ENCODE results near the gene HOXB9. TPM values are rescaled to one million over a fixed set of nuclear protein-coding genes. Genes with fewer than 3 reads are reported as not detected.

Gene HOXB9
- polyA plus RNA-seq, 4 donors, result 57.8 to 70.4 (median 64.7) TPM

DNA sequence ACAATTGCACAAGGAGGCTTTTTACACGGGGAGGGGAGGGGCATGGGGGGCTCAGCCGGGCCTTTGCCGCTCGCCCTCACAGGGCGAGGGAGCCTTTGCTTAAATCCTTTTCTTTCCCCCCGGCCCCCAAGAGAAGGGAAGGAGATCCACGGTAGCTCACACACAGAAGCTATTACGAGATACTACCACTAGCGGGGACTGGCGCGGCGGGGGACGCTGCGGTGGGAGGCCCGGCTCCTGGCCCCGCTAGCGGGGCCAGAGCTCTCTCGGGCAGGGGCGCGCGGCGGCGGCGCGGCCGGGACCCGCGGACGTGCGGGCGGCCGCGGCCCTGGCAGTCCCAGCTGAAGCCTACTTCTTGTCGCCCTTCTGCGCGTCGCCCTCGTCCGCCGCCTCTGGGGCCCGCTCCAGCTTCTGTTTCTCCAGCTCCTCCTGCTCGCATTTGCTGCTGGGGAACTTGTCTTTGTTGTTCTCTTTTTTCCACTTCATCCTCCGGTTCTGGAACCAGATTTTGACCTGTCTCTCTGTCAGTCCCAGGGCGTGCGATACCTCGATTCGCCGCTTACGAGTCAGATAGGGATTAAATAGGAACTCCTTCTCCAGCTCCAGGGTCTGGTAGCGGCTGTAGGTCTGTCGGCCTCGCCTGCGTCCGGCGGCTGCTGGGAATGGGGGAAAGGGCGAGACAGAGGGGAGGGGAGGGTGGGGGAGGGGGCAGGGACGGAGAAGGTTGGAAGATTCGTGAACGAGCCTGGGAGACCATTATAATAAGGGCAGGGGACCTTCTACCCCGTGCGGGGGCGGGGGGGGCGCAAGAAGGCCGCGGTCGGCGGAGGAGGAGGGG is 13.1 kb downstream of the HOXB9 start:
- no peak for DNase-seq (ENCODE audit: low read depth in 4 of 4, low spot score in 2 of 4)

DNA sequence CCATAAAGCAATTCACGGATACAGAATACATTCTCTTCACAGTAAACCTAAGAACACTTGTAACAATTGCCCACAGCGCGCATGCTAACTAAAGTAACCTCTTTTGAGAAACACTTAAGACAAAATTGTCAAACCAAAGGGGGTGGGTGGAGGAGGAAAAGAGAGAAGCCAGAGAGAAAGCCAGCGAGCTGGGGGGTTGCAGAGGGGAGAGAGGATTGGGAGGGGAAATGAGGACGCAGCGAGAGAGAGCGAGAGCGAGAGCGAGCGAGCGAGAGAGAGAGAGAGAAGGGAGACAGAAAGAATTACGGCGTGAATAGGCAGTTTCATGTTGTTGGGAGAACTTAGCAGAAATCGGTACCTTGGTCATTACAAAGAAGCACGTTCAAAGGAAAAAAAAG is 13.7 kb downstream of the HOXB9 start:
- no peak for DNase-seq (ENCODE audit: low read depth in 4 of 4, low spot score in 2 of 4)

DNA sequence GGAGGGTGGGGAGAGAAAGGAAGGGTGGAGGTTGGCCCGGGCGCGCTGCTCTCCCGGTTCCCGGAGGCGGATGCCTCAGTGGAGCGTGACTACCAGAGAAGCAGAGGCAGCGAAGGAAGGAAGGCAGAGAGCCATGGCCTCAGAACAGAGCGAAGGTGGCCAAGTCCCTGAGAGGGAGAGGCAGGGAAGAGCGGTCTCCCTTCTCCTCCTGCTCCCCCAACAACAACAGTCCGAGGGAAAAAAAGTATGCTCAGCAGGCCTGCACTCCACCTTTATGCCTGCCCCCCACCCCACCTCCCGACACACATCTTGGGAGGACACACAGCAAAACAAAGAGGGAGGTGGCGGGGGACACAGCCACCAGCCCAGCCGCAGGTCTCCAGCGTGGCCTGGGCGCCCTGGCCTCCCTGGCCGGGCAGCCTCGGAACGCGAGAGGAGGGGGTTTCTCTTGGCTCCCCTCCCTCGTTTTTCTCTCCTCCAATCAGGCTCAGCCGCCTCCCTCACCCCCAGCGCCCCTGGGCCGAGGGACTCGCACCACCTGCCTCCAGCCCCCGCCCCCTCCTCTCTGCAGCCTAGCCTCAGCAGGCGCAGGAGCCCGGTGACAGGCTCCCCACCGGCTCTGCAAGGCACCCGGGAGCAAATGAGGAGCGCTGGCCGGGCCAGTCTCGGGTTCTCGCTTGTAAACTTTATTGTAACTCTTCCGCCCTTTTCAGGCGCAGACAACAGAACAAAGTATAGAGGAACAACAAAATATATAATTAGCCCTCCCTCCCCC is 14.3 kb downstream of the HOXB9 start:
- DNase-seq (ENCODE audit: low read depth in 4 of 4, low spot score in 2 of 4), result no peak

DNA sequence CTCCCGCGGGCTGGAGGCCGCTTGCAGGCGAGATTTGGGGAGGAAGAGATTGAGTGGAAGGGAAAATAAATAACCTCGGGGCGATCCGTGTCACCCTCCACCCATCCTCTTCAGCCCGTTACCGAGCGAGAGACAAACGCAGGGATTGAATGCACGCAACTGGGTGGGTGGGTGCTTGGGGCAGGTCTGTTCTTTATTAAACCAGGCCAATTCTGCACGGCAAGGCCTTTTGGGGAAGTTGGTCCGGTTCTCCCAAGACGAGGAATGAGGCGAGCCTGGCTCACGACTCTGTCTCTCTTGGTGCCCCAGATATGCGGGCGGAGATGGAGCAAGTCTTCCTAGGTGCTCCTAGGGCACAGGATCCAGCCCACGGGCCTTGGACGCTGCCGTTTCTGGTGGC is 14.9 kb downstream of the HOXB9 start:
- no peak for DNase-seq (ENCODE audit: low read depth in 4 of 4, low spot score in 2 of 4)

DNA sequence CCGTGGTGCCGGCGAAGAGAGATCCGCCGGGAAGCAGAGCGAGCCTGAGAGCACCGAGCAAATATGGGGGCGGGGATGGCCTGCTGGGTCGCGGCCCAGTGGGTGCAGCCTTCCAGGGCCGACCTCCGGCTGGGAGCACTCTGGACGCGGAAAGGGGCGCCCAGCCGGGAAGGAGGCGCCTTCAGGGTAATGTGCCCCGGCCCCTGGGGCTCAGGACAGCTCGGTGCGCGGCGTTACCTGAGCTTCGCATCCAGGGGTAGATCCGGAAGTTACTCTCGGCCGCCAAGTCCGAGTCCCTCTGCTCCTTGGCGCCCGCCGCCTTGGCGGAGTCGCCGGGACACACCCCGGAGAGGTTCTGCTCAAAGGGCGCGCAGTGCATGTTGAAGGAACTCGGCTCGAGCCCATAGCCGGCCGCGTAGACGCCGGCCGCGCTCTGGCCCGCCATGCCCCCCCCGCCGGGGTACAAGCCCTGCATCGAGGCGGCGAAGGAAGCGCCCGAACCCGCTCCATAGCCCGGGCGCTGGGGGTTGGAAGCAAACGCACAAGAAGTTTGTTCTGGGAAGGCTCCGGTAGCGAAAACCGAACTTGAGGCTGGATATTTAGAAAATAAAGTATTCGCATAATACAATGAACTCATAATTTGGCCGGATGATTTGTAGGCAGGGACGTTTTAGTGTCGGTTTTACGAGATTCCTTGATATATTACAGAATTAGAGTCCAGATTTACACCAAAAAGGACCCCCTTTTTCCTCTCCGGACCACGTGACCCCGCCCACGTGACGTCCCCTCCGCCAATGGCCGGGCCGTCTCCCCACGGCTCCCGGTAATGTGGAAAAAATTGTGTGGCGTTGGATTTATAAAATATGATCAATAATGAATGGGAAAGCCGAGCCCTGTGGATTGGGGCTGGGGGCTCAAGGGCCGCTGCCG is 15.6 kb downstream of the HOXB9 start, which contains the start of gene HOXB7:
HOXB7 (minus strand) TSS at position 736 of the 930 bp plus-strand sequence; CDS start at position 637, 99 bp downstream.
- DNase-seq (ENCODE audit: low read depth in 4 of 4, low spot score in 2 of 4), result no peak

DNA sequence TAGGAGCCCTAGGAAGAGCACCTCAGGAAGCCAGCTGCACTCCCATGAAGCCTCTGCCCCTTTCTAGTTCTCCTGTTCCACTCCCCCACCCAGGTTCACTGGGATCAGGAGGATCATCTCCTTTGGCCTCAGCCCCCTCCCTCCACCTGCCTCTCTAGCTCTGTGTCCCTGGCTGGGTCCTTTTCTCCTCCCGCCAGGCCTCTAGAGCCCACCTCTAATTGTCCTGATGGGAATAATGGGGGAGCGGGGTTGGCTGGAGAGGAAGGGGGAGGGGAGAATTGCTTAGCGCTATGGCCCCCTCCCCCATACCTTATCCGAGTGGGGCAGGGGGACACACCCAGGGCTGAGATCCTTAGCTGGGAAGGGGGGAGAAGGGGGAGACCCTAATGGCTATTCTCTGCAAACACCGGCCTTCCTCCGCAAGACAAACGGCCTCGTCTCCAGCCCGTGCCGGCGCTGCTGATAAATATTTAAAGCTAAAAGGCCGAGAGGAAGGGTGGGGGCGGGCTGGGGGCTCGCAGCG is 16.3 kb downstream of the HOXB9 start:
- no peak for DNase-seq (ENCODE audit: low read depth in 4 of 4, low spot score in 2 of 4)

DNA sequence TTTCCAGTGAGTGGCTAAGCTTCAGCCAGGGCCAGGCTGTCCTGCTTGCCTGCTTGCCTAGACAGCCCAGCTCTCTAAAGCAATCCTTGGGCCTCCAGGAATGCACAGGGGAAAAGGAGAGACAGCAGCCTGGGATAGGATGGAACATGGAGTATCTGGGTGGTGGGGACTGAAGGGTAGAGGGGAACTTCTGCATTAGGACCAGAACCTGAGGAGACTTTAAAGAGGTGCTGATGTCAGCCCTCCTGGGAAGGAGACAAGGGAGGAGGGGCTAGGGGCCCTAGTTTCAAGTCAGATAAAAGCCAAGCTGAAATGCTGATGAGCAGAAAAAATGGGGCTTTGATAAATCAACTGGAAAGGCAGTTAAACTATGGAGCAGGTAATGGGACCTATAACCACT is 17.1 kb downstream of the HOXB9 start:
- DNase-seq (ENCODE audit: low read depth in 4 of 4, low spot score in 2 of 4), result no peak

DNA sequence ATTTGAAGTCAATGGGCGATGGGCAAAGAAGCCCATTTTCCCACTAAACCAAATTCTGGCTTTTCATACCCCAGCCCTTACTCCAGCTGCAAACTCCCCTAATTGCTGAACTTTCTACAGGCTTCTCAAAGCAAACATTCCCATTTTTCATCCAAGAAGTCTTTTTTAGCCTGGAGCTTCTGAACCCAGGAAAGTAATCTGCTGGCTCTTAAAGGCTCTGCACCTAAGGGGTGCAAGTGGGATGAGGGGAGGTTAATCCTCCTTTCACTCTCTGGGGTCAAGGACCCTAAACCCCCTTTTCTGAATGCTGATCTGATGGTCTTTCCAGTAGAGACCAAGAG is 17.7 kb downstream of the HOXB9 start:
- DNase-seq (ENCODE audit: low read depth in 4 of 4, low spot score in 2 of 4), result no peak

DNA sequence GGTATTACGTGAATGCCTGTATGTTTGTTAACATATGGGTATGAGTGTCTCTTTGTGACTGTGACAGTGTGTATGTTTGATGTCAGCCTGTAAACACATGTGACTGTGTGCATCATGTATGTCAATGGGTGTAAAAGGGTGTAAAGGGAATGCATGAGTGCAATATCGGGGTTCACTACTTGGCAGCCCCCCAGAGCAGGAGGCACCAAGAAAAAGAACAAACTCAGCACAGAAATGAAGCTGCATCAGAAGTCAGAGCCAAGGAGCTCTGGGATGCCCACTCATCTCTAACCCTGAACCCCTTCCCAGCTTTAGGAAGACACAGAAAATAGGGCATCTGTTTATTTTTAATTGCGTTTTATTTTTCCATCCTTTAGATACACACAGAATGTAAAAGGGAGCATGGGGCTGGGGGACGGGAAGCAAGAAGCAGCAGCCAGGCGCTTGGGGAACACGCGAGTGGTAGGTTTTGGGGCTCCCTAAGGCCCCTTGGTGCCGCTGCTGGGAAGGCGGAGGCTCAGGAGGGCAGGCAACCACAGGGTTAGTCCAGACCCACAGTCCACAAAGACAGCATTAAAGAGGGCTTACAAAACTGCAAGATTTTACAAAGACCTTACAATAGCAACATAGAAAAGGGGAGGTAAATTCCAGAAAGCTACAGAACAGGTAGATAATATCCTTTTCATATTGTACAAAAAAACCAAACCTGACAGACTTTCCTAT is 19.1 kb downstream of the HOXB9 start:
- DNase-seq (ENCODE audit: low read depth in 4 of 4, low spot score in 2 of 4), result no peak

DNA sequence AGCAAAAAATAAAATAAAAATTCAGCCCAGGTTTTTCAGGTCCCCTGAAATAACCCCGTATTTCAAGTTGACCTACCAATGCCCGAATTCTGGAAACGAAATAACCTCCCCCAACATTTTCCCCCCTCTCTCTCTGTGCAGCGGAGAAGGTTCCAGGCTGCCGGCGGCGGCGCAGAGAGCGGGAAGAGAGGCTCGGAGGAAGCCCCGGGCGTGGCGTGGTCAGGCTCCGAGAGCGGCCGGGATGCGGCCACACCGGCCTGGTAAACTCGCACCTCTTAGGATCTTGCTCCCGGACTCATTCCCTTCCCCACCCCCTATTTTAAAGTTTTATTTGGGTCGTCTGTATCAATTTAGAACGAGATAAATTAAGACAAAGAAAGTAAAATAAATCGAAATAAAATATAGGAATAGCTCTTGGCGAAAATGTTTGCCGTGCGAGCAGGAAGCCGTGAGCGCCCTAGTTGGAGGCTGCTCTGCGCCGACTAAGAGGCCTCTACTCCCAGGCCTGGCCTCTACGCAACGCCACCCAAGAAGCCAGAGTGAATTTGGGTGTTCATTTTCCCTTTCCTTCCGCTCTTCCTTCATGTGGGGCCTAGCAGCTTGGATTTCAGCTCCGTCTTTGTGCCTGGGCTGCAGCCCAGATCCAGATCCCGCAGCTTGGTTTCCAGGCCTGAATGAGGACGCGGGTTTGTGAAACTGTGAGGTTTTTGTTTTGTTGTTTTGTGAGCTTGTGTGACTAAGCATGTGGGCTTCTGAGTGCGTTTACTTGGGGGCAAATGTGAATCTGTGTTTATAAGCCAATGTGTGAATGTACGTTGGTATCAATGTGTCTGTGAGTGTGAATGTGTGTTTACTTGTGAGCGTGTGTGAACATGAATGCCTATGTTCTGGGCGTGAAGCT is 19.9 kb downstream of the HOXB9 start:
- no peak for DNase-seq (ENCODE audit: low read depth in 4 of 4, low spot score in 2 of 4)

DNA sequence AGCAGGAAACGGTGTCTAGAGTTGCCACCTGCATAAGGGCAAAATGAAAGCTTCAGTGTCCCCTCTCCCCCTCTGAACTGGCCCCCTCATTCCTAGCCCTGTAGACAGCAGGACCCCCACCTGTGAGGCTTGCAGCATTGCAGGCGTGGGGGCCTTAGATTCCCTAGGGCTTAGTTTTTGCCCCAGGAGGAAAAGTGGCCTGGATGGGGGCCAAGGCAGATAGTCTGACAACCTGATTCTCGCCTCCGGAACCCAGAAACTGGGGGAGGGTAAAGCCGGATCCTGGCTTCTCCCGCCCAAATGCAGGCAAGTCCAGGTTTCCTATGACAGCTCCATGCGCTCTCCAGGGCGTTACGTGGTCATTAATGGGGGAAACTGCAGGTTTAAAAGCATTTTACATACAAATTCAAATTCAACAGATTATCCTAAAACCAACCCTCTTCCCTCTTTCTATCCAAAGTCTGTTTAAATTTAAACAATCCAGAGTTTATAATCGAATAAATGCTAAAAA is 20.7 kb downstream of the HOXB9 start:
- no peak for DNase-seq (ENCODE audit: low read depth in 4 of 4, low spot score in 2 of 4)

DNA sequence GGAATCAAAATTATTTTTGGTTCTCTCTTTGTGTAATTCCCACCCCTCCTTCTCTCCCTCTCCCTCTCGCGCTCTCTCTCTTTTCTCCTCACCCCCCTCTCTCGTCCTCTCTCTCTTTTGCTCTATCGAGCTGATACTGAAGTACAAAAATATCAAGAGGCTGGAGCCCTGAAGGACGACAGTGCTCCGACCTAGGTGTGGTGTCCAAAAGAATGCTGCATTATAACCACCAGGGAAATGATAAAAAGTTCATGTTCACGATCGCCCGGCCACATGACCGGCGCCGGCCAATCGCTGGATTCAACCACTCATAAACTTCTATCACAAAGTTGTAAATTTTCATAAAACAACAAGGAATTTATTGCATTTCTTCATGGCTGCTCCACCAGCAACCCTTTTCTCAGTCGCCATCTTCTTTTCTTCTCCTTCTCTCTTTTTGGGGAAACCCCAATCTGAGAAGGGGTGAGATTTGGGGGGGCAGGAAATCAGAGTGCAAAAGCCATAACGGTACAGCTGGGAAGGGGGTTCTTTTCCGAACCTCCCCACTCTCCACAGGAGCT is 21.3 kb downstream of the HOXB9 start, which contains the start of gene HOXB6:
HOXB6 (minus strand) TSS at position 217 of the 560 bp plus-strand sequence. CDS start 6,836 bp downstream, outside the sequence.
- no peak for DNase-seq (ENCODE audit: low read depth in 4 of 4, low spot score in 2 of 4)

DNA sequence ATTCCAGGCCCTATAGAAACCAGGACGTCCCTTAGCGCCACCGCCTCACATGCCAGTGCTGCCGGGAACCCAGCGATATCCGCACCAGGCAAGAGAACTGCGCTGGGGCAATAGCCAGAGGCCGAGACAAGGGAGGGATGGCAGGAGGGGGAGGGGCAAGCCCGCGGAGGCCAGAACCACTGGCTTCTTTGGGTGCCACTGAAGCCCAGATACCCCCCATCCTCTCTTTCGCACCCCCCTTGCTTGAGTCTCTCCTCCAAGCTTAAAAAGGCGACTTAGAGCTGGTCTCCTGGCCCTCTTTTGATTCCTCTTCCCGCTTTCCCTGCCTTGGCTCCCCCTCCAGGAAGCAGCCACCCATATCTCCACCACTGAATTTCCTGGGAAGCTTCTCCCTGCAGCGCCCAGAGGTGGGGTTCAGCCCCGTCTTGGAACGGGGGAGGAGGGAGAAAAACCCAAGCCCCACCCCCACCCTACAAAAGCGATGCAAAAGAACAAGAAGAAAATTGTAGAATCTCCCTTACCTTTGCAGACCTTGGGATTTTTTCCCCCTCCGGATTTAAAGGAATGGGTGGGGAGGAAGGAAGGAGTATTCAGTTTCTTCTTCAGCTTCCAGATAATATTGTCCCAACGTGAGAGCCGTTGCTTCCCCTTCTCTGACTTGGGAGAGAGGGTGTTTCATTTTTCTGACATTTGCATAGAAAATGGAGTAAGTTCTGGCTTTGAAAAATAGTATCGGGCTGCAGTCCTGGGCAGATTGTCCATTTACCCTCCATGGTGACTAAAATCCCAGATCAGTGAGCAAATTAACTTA is 22.0 kb downstream of the HOXB9 start:
- DNase-seq (ENCODE audit: low read depth in 4 of 4, low spot score in 2 of 4), result no peak

DNA sequence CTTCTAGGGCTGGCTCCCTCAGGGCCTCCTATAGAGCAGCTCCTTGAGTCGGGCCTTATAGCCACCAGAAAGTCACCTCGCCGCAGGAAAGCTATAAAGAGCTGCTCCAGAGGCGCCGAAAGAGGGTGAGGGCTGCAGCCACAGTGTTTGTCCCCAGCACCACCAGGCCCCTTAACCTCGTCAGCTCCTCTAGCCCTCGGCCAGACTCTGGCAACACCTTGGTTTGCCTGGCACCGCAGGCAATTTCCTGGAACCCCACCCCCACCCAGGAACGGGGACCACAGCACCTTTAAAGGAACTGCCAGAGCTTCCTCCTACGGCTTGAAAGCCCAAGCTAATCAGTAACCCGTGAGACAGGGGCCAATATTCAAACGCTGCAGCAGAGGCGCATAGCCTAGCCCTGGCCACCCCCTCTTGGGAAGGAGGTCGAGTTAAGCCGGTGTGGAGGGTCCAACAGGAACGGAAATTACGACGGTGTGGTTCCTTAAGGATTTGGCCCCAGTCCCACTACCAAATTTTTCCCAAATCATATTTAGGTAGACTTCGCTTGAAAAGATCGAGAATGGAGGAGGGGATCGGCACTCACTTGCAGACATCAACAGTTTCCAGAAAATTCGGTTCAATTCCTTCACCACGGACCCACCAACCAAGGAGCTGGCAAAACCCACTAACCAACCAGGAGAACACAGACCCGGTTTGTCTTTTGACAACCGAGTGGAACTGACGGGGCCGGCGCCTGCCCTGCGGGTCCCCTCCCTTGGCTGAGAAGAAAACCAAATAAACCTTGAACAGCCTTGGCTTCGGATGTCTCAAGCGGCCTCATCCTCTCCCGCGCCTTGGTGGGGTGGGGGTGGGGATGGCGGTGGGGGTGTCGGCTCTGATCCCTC is 24.4 kb downstream of the HOXB9 start:
- no peak for DNase-seq (ENCODE audit: low read depth in 4 of 4, low spot score in 2 of 4)

DNA sequence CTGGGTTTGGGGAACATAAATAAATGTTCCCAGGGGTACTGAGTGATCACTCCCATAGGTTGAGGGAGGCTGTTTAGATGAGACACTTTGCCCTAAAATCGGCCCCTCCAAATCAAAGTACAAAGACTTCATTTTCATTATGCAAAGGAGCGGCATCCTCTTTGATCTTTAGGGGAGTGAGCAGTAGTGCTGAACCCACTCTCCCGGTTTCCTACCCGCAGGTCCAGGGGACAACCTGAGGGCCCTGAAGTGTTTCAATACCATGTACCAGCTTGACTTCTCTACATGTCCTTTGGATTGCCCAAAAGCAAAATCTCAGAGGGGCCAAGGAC is 25.0 kb downstream of the HOXB9 start:
- no peak for DNase-seq (ENCODE audit: low read depth in 4 of 4, low spot score in 2 of 4)

DNA sequence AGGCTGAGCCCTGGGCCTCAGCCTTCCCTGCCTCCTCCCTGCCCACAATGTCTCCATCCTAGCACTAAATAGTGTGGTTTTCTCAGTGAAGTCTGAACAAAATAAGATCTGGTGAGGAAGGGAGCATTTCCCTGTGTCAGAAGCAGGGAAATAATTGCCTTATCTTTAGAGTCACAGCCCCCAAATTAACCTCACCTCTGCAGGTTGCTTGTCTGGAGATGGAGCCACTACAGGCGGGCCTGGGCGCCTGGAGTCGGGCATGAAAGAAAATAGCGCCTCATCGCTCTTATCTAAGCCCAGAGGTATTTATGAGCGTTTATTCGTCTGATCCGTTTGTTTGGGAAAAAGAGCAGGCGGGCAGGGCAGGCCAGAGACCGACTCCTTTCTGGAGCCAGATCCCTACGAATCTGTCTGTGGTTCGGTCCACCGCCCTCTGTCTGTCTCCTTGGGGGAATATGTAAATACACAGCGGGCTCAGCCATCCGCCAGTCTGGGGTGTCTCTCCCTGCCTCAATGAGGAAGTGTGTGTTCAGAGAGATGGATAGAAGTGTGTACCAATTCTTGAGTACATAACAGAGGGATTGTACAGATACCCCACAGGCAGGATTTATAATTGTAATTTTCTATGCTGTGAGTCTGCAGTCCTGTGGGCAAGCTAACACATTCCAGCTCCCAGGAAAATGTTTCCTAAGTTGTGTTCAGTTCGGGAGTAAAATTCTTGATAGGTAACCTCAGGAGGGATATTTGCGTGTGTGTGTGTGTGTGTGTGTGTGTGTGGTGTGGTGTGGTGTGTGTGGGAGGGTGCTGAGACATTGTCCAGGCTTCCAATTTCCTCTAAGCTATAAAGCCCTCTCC is 25.7 kb downstream of the HOXB9 start:
- DNase-seq (ENCODE audit: low read depth in 4 of 4, low spot score in 2 of 4), result no peak

Measured in left renal cortex interstitium (tissue), 4 donors.